GM18502 (cell line): ENCODE results near the gene SAMD7.

ENCODE experiments used
- ATAC-seq: cut with Tn5 transposase; IDR thresholded peaks from one replicate; pipeline ENCODE4 v1.9.1; 2021; ENCODE audit warnings: mild to moderate bottlenecking; ENCODE audit not compliant: unreplicated experiment, poor library complexity

The SAMD7 gene

DNA sequence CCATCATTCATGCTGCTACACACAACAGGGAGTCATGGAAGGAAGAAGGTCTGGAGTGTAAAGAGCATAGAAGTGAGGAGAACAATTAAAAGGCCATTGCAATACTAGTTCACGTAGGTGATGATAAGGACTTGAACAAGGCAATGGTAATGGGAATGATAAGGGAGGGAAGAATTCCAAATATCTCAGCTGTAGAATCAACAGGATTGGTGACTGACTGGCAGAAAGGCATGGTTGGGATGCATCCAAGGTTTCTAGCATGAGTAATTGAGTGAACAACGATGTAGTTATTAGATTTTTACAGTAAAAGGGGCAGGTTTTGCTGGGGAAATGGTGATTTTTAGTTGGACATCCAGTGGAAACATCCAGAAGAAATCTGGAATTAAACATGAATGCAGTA lies 52.8 kb downstream of the SAMD7 start:
- ATAC-seq: no peak

DNA sequence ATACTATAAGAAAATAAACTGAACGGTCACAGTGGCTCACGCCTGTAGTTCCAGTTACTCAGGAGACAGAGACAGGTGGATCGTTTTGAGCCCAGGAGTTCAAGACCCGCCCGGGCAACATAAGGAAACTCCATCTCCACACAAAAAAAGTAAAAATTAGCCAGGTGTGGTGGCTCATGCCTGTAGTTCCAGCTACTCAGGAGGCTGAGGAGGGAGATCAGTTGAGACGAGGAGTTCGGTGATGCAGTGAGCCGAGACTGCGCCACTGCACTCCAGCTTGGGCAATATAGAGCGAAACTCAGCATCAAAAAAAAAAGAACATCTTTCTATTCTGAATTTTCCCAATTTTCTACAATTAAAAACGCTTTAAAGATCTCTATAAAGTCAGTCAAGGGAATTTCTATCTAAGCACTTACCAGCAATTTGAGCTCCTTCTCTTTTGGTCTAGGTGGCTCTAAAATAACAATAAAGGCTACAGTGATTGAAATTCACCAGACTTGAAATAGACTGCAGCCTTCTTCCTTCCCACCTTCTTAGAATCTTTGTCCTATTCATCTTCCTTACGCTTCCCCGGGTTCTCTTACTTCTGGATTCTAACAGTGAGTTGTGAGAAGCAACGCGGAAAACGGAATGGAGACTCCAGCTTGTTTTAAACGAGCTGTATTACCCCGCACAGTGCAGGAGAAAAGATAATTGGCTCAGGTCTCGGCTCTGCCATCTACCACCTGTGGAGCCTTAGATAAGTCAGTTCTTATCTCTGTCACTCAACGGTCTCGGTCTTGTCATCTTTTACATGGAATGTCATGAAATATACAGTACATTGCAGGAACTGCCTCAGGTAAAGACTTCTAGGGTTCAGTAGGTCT lies 54.4 kb downstream of the SAMD7 start:
- peak; percentile 33 for ATAC-seq

DNA sequence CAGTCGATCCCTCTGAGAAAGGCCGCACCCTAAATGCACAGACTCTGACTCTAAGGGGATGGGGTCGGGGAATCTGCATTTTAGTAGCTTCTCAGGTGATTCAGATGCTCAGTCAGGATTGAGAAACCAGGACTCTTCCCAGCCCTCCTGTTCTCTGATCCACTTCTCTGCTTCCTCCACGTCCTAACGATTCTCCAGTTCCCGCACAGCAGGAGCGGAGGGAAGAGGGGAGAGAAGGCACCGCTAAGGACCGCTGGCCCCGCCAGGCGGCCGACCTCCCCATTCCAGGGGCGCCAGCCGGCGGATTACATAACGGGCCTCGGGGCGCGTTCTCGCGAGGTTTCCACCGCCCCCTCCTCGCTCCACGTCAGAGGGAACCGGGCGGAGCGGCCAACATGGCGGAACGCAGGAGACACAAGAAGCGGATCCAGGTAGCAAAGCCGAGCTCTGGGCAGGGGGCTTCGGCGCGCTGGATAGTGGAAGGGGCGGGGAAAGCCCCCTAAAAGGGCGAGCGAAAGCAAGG lies 55.1 kb downstream of the SAMD7 start, which contains the start of gene SEC62:
Gene SEC62 (plus strand): TSS at position 380 of the 523 bp plus-strand sequence. CDS start 16 bp downstream, at position 396.
- ATAC-seq: peak; percentile 90

DNA sequence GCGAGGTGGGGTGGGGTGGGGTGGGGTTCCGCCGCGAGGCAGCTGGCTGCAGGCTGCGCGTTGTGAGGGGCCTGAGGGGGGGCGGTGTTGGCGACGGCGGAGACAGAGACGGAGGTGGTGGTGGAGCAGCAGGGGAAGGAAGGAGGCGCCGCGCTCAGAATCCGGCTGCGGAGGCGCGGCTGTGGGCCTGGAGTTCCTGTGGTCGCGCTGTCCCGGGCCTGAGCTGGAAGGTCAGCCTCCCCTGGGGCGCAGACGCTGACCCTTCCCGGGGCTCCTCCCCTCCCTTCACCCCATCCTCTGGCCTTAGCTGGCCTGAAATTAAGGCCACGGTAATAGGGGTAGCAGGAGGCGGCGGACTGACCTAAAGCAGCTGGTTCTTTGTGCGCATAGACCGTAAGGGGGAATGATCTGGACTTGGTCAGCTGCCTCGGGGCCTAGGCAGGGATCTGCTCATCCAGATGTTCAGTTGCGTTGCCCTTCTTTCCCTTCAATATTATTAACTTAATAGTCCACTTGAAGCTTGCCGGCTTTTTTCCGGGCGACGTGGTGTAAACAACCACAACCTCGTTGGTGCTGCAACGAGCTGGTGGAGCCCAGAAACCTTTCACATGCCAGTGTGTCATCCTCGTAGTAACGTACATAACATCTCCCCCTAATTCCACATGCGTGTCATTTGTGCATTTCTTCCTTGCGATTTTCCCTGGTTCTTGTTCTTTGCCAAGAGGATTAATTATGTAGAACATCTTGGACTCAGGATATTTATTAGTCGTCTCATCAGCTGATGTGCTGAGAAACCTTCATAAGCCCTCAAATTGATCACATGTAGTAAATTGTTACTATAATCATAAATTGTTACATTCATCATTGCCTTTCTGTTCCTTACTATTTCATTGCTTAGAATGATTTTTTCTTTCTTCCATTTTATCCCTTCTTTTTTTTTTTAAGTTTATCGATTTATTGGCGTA lies 55.9 kb downstream of the SAMD7 start:
- ATAC-seq: peak; percentile 37

DNA sequence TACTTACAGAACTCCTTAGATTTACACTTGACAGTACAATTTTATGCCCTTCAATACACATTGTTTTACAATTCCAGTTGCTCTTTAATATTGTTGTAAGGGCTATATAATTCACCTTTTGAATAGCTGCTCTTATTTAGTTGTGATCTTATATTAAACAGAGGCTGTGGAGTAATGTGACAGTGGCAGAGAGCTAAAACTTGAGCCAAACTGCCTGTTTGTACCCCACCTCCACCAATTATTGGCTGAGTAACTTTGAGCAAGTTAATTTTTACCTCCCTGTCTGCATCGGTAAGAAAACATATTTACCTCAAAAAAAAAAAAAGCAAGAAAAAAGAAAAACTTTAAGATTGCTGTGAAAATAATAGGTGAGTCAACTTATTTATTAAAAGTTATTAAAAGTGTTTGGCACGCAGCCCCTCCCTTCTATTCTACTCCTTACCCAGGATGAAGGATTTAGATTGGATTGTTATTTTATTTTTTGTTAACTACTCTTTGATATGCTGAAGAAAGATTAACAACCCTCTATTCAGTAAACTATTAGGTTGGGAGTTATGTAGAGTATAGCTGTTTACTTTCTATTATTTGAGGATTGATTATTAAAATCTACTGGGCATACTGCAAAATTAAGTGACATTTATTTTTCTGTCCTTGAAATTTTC lies 57.0 kb downstream of the SAMD7 start:
- no peak for ATAC-seq

DNA sequence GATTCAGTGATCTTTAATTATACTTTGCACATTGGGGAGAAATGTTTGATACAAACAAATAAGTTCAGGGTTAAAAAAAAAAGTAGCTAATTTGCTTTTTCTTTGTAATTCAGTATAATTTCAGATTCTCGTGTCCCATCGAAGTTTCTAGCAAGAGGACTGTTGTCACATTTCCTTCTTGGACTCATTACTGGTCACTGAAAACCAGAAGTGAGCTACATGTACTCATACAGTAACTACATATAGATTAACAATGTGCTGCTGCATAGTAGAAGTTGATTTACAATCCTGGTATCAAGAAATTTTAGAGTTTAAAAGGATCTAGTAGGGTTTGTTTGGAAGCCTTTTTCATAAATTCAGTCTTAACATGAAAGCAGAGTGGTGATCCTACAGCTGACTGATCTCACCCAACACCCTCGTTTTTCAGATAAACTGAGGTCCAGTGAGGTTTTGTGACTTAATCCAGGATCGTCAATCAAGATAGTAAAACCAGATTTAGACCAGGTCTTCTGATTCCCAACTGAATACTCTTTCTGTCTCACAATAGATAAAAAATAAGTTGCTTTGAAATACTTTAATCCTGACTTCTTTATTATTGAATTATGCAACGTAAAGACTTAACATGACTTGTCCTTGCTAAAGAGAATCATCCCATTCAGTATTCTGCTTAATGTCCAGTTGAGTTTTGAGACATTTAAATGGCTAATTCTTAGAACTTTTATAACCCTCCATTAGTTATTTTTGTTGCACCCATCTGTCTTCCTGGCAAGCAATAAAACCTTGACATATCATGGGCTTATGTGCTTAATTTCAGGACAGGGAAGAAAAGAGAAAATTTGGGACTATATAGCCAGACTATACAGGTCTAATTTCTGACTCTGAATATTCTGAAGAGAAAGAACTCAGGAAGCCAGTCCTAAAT lies 58.1 kb downstream of the SAMD7 start:
- ATAC-seq: no peak

DNA sequence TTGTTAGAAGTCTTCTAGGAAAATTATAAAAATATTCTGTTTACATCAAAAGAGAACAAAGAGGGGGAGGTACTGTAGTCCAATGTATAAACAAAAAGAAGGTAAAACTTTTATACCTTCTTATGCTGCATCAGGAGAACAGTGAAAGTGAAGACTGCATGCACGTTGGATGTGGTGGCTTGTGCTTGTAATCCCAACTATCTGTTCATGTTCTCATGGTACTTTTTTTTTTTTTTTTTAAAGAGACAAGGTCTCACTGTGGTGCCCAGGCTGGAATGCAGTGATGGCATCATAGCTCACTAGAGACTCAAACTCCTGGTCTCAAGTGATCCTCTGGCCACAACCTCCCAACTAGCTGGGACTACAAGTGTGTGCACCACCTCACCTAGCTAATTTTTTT lies 59.5 kb downstream of the SAMD7 start:
- ATAC-seq: no peak

DNA sequence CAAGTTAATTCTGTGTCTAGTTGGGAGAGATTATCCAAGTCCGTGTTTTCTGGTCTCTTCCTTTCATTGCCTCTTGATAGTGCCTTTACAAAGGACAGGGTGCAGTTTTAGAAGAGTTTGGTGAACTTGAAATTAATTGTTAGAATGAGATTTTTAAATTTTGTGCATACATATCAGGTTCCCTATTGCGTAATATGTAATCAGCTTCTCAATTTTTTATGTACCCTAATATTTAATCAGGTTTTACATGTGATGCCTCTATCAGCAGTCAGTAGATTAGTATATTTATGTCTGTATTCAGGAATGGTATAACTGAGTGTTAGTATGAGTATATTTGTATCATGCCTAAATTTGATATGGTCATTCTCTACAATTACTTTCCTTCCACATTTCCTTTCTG lies 60.1 kb downstream of the SAMD7 start:
- no peak for ATAC-seq

DNA sequence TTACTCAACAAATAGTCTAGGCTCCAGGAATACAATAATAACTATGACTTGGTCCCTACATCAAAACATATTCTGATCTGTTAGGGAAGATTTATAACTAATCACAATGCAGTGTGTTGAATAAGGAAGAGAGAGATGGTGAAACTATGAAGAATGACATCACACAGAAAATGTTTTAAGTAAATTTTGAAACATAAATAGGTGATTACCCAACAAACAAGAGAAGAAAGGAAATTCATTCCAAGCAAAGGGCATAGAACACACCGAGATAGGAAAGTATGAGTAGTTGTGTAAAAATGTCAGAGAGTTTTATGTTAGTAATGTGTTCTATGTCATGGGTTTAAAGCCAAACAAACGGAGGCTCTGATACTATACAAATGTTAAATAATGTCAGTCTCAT lies 68.7 kb downstream of the SAMD7 start:
- ATAC-seq: no peak

DNA sequence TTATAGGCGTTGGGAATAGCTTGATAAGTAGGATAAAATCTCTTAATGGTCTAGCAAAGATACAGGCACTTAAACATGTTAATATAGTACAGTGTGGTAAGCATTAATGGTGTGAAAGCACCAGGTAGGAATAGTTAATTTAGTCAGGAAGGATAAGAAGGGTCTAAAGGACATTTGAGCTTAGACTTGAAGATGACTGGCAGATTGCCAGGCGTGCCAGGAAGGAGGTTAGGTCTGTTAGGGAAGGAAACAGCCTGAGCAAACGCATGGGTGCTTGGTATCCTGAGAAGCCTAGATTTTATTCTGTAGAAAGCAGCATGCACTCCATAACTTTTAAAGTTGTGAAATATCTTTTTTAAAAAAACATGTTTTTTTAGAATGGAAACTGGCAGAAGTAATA lies 72.9 kb downstream of the SAMD7 start:
- ATAC-seq: no peak
